Glutamatergic neuron (in vitro differentiated cells): ENCODE data around the gene ZNF532. TPM values are rescaled to one million over a fixed set of nuclear protein-coding genes. Genes with fewer than 3 reads are reported as not detected.

Experiments
- DNase-seq: peaks from one replicate; pipeline ENCODE4 v3.0.0; 2022
- H3K27ac Mint-ChIP-seq: one replicate; pipeline ENCODE4 v1.8.0; 2020; ENCODE audit warnings: mild to moderate bottlenecking, mixed read lengths, inconsistent platforms; ENCODE audit not compliant: unreplicated experiment
- H3K27me3 Mint-ChIP-seq: one replicate; pipeline ENCODE4 v1.8.0; 2020; ENCODE audit warnings: mild to moderate bottlenecking, moderate library complexity, mixed read lengths, inconsistent platforms; ENCODE audit not compliant: unreplicated experiment
- H3K36me3 Mint-ChIP-seq: one replicate; pipeline ENCODE4 v1.8.0; 2020; ENCODE audit warnings: mild to moderate bottlenecking, mixed read lengths, inconsistent platforms; ENCODE audit not compliant: unreplicated experiment
- H3K4me1 Mint-ChIP-seq: one replicate; pipeline ENCODE4 v1.8.0; 2020; ENCODE audit warnings: mild to moderate bottlenecking, low read depth, mixed read lengths, inconsistent platforms; ENCODE audit not compliant: unreplicated experiment
- H3K4me3 Mint-ChIP-seq: one replicate; pipeline ENCODE4 v1.8.0; 2020; ENCODE audit warnings: mild to moderate bottlenecking, mixed read lengths, inconsistent platforms; ENCODE audit not compliant: unreplicated experiment
- H3K9me3 Mint-ChIP-seq: one replicate; pipeline ENCODE4 v1.8.0; 2020; ENCODE audit warnings: mild to moderate bottlenecking, moderate library complexity, mixed read lengths, inconsistent platforms; ENCODE audit not compliant: unreplicated experiment
- total RNA-seq: library from RNA; stranded (reverse); fragmentation: NEBNext Ultra II Directional; extraction: Animal tissue kit (Norgen Biotek cat#: 25700); gene quantifications from one replicate; pipeline ENCODE4 v1.2.1, GENCODE V29; 2021; ENCODE audit not compliant: unreplicated experiment
- TF ChIP-seq, protein P1 (sequence below): fragments of 200-600 bp; sonication (generic); IDR thresholded peaks from one replicate; pipeline ENCODE4 v1.5.0; 2021; ENCODE audit not compliant: partially characterized antibody, unreplicated experiment

Gene ZNF532
- total RNA-seq, 1 donor from 2014 or later: 217 TPM

- H3K9me3 Mint-ChIP-seq: peaks cover 5% of the 10 kb centered on the region
- TF ChIP-seq, protein P1, sequence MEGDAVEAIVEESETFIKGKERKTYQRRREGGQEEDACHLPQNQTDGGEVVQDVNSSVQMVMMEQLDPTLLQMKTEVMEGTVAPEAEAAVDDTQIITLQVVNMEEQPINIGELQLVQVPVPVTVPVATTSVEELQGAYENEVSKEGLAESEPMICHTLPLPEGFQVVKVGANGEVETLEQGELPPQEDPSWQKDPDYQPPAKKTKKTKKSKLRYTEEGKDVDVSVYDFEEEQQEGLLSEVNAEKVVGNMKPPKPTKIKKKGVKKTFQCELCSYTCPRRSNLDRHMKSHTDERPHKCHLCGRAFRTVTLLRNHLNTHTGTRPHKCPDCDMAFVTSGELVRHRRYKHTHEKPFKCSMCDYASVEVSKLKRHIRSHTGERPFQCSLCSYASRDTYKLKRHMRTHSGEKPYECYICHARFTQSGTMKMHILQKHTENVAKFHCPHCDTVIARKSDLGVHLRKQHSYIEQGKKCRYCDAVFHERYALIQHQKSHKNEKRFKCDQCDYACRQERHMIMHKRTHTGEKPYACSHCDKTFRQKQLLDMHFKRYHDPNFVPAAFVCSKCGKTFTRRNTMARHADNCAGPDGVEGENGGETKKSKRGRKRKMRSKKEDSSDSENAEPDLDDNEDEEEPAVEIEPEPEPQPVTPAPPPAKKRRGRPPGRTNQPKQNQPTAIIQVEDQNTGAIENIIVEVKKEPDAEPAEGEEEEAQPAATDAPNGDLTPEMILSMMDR: no peak
- H3K4me3 Mint-ChIP-seq: no peak overlapping the region
- no peak for DNase-seq
- H3K4me1 Mint-ChIP-seq: peaks cover 11% of the 10 kb centered on the region
- no peak overlapping the region for H3K27ac Mint-ChIP-seq
- peaks cover 5% of the 10 kb centered on the region for H3K27me3 Mint-ChIP-seq
- no peaks in the 10 kb centered on the region for H3K36me3 Mint-ChIP-seq
Measured at GRCh38 chr18:58842978-58843687, 21.5 kb upstream of the ZNF532 start.

DNA sequence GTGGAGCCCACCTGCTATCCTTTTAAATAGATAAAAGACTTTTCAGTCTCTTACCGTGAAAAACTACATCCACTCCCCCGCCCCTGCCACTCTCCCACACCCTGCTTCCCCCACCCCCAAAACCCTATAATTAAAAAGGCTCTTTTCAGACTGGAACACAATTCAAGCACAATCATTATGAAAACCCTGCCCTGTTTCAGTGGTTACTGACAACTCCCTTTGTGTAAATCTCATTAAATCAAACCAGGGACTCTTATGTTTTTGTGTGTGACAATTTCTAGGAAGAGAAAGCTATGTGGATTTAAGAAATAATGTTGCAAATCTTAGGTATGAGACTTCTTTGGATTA lies 21.0 kb upstream of the ZNF532 start:
- DNase-seq: no peak
- Mint-ChIP-seq H3K27me3 (peaks cover 5% of the 10 kb centered on the region), H3K9me3 (peaks cover 5% of the 10 kb centered on the region), H3K4me3 (no peak overlapping the region), H3K4me1 (peaks cover 14% of the 10 kb centered on the region), H3K36me3 (no peaks in the 10 kb centered on the region), H3K27ac (no peak overlapping the region)
- TF ChIP-seq, protein P1: no peak

DNA sequence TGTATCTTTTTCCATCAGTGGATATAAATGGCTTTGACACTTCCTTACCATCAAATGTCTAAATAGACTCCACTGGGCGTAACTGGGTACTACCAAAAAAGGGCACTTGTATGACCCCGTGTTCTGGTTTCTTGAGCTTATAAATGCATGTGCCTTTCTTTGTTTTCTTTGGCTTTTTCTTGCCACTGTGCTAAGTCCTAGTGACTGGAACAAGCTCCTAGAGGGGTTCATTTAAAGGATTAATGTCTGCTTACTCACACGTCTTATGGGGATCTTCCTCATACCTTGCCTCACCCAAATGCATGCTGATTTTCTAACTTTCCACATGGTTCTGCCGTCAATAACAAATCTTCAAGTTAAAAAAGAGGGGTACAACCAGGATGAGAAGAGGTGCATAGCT lies 19.8 kb upstream of the ZNF532 start:
- Mint-ChIP-seq H3K9me3 (peaks cover 5% of the 10 kb centered on the region), H3K36me3 (no peaks in the 10 kb centered on the region), H3K27me3 (peaks cover 5% of the 10 kb centered on the region), H3K27ac (no peak overlapping the region), H3K4me1 (peaks cover 15% of the 10 kb centered on the region), H3K4me3 (no peak overlapping the region)
- DNase-seq: no peak
- TF ChIP-seq, protein P1: no peak

- H3K27me3 Mint-ChIP-seq: peaks cover 7% of the 10 kb centered on the region
- DNase-seq: no peak
- H3K4me1 Mint-ChIP-seq: peaks cover 22% of the 10 kb centered on the region
- H3K9me3 Mint-ChIP-seq: peaks cover 5% of the 10 kb centered on the region
- H3K27ac Mint-ChIP-seq: no peak overlapping the region
- no peak overlapping the region for H3K4me3 Mint-ChIP-seq
- no peaks in the 10 kb centered on the region for H3K36me3 Mint-ChIP-seq
- TF ChIP-seq, protein P1: no peak
Measured at GRCh38 chr18:58845928-58846724, 18.6 kb upstream of the ZNF532 start.

DNA sequence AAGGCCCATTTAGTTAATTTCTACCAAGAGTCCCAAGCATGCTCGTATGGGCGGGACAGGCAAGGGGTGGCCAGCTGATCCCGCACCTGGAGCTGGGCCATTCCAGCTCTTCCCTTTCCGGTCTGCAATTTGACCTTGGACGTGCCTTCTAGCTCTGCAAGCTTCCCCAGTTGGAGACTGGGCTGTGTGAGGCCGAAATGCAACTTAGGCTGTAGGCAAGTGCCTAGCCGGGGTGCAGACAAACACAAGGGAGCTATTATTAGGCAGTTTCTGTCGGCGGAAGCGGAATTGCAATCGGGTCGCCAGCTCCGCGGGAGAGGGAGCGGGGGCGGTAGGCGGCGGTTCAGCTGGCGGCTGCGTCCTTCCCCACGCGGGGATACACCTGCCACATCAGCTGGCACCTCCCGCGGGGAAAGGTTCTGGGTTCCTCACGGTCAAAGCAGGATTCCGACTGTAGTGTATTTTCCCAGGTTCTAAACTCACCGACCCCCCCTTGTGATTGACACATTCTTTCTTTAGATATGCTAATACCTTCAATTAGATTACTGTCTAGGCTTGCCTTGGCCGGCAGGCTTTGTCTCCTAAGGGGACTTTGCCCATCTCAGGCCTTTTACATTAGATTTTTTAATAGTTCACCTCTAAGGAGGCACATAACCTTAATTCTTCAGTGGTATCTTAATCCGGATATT lies 17.1 kb upstream of the ZNF532 start:
- Mint-ChIP-seq H3K27ac (peak overlapping the region; percentile 90), H3K36me3 (no peaks in the 10 kb centered on the region), H3K27me3 (peaks cover 7% of the 10 kb centered on the region), H3K9me3 (peaks cover 5% of the 10 kb centered on the region), H3K4me3 (peak overlapping the region; percentile 85), H3K4me1 (peaks cover 28% of the 10 kb centered on the region)
- TF ChIP-seq, protein P1: no peak
- peak; percentile 56 for DNase-seq
